Endometrium (tissue), 2 donors: ENCODE results near the gene NECAB3.
A peak's percentile ranks its signal among the peaks of the same experiment; 100 is the strongest.

Source experiments
- FAIRE-seq: peaks from 2 replicates; lab custom pipeline; 2012; peaks lifted over from hg19 to GRCh38; lab: Jason Lieb, UNC
- donor health status: control.
- donor health status: control.

The NECAB3 gene

GRCh38 chr20:33676652-33677645 lies 2.7 kb upstream of the NECAB3 start:
- FAIRE-seq: no peak

GRCh38 chr20:33676121-33676520 lies 1.9 kb upstream of the NECAB3 start:
- FAIRE-seq: no peak

- FAIRE-seq: no peak
These were observed 1.1 kb upstream of the NECAB3 start for GRCh38 chr20:33675136-33675959.

- FAIRE-seq: no peak
These were observed 576 bp downstream of the NECAB3 start for GRCh38 chr20:33673410-33674293.

- FAIRE-seq: no peak
These were observed 1.2 kb downstream of the NECAB3 start for GRCh38 chr20:33673114-33673409.

- no peak for FAIRE-seq
These were observed 1.7 kb downstream of the NECAB3 start for GRCh38 chr20:33672426-33673113.

- no peak for FAIRE-seq
These were observed 2.5 kb downstream of the NECAB3 start for GRCh38 chr20:33671573-33672288.

GRCh38 chr20:33670715-33671499 lies 3.3 kb downstream of the NECAB3 start:
- FAIRE-seq: no peak

- FAIRE-seq: no peak
These were observed 4.2 kb downstream of the NECAB3 start for GRCh38 chr20:33669873-33670640.

- no peak for FAIRE-seq
These were observed 5.0 kb downstream of the NECAB3 start for GRCh38 chr20:33669224-33669623.

GRCh38 chr20:33668466-33669155 lies 5.6 kb downstream of the NECAB3 start:
- no peak for FAIRE-seq

- no peak for FAIRE-seq
These were observed 6.4 kb downstream of the NECAB3 start for GRCh38 chr20:33667676-33668465.

GRCh38 chr20:33667245-33667675 lies 7.0 kb downstream of the NECAB3 start:
- no peak for FAIRE-seq

GRCh38 chr20:33666293-33667244 lies 7.7 kb downstream of the NECAB3 start, which contains the start of gene ACTL10:
ACTL10 (plus strand) TSS chr20:33666943; CDS start chr20:33667498, 555 bp downstream.
- peak; percentile 96 for FAIRE-seq

- FAIRE-seq: no peak
These were observed 9.5 kb downstream of the NECAB3 start for GRCh38 chr20:33664762-33665144.

GRCh38 chr20:33664085-33664761 lies 10.0 kb downstream of the NECAB3 start:
- no peak for FAIRE-seq
